Right lung (tissue), 10 donors: Measurements from ENCODE around the gene HSPH1. TPM values are rescaled to one million over a fixed set of nuclear protein-coding genes. Genes with fewer than 3 reads are reported as not detected.

Experiments
- DNase-seq, 2 donors: peaks; one replicate each; pipeline ENCODE4 v3.0.0-alpha.2; 2013
- long read RNA-seq, 8 donors: transcript quantifications; one replicate each; lab custom pipeline, GENCODE V29; 2026
- polyA plus RNA-seq, 5 donors: library from polyadenylated mRNA; unstranded; fragments of 120-200 nt; gene quantifications; one replicate each; pipeline versions ENCODE4 v1.2.1 to v1.2.3, GENCODE V29; 2013; ENCODE audit warnings: inconsistent platforms in 1 of 5, low replicate concordance in 1 of 5; ENCODE audit not compliant: insufficient read length in 5 of 5, insufficient read depth in 1 of 5

Gene HSPH1
- 100 to 1,000 TPM in 3 of 5 donors, 10 to 100 TPM in 2; 77.7 to 126 (median 100) TPM for polyA plus RNA-seq
- long read RNA-seq, donor 1, full-length matches to known transcripts = 10 of 22 reads
- long read RNA-seq, donor 1, partial matches to known transcripts = 12 of 22 reads
- long read RNA-seq, donor 1, other reads (novel, unspliced or antisense) = 0 of 22 reads
- long read RNA-seq, donor 2, full-length matches to known transcripts = 5 of 10 reads
- long read RNA-seq, donor 2, partial matches to known transcripts = 5 of 10 reads
- long read RNA-seq, donor 2, other reads (novel, unspliced or antisense) = 0 of 10 reads
- long read RNA-seq, donor 3, full-length matches to known transcripts = 6 of 12 reads
- long read RNA-seq, donor 3, partial matches to known transcripts = 6 of 12 reads
- long read RNA-seq, donor 3, other reads (novel, unspliced or antisense) = 0 of 12 reads
- long read RNA-seq, donor 4, full-length matches to known transcripts = 5 of 5 reads
- long read RNA-seq, donor 4, partial matches to known transcripts = 0 of 5 reads
- long read RNA-seq, donor 4, other reads (novel, unspliced or antisense) = 0 of 5 reads
- long read RNA-seq, donor 5, full-length matches to known transcripts = 7 of 15 reads
- long read RNA-seq, donor 5, partial matches to known transcripts = 8 of 15 reads
- long read RNA-seq, donor 5, other reads (novel, unspliced or antisense) = 0 of 15 reads
- long read RNA-seq, donor 6, full-length matches to known transcripts = 19 of 19 reads
- long read RNA-seq, donor 6, partial matches to known transcripts = 0 of 19 reads
- long read RNA-seq, donor 6, other reads (novel, unspliced or antisense) = 0 of 19 reads
- long read RNA-seq, donor 7, full-length matches to known transcripts = 14 of 14 reads
- long read RNA-seq, donor 7, partial matches to known transcripts = 0 of 14 reads
- long read RNA-seq, donor 7, other reads (novel, unspliced or antisense) = 0 of 14 reads
- long read RNA-seq, donor 8, full-length matches to known transcripts = 1 of 1 reads
- long read RNA-seq, donor 8, partial matches to known transcripts = 0 of 1 reads
- long read RNA-seq, donor 8, other reads (novel, unspliced or antisense) = 0 of 1 reads

- DNase-seq = peak; percentile 98
Measured at GRCh38 chr13:31161557-31162150, at the start of gene HSPH1. Gene HSPH1 (minus strand): TSS chr13:31161904. CDS start chr13:31161582, 322 bp downstream.

GRCh38 chr13:31209841-31210210, 48.1 kb upstream of the HSPH1 start:
- DNase-seq = no peak

- peak; percentile 56 to 62 for DNase-seq
Measured at GRCh38 chr13:31209172-31209840, 47.6 kb upstream of the HSPH1 start.

- no peak for DNase-seq
Measured at GRCh38 chr13:31208559-31209122, 46.9 kb upstream of the HSPH1 start.

- DNase-seq = peak; percentile 46 to 60
Measured at GRCh38 chr13:31207661-31208552, 46.2 kb upstream of the HSPH1 start.

- no peak for DNase-seq
Measured at GRCh38 chr13:31204592-31204991, 42.9 kb upstream of the HSPH1 start.

GRCh38 chr13:31201341-31202031, 39.8 kb upstream of the HSPH1 start:
- DNase-seq = no peak

GRCh38 chr13:31200637-31200971, 38.9 kb upstream of the HSPH1 start:
- DNase-seq = peak; percentile 72 to 77

GRCh38 chr13:31199849-31200636, 38.3 kb upstream of the HSPH1 start, which contains the start of gene B3GLCT:
Gene B3GLCT (plus strand): TSS chr13:31199975. CDS start chr13:31200085, 110 bp downstream.
- peak; percentile 81 to 83 for DNase-seq

GRCh38 chr13:31199527-31199848, 37.8 kb upstream of the HSPH1 start:
- no peak for DNase-seq

GRCh38 chr13:31198519-31198918, 36.8 kb upstream of the HSPH1 start:
- no peak for DNase-seq

- no peak for DNase-seq
Measured at GRCh38 chr13:31196992-31197391, 35.3 kb upstream of the HSPH1 start.

GRCh38 chr13:31195616-31196015, 33.9 kb upstream of the HSPH1 start:
- DNase-seq = no peak

- DNase-seq = no peak
Measured at GRCh38 chr13:31192306-31192705, 30.6 kb upstream of the HSPH1 start.

- DNase-seq = no peak
Measured at GRCh38 chr13:31191748-31192147, 30.0 kb upstream of the HSPH1 start.

GRCh38 chr13:31184981-31185645, 23.4 kb upstream of the HSPH1 start:
- no peak for DNase-seq

- DNase-seq = no peak
Measured at GRCh38 chr13:31184451-31184850, 22.7 kb upstream of the HSPH1 start.

- no peak for DNase-seq
Measured at GRCh38 chr13:31182987-31183386, 21.3 kb upstream of the HSPH1 start.
